B cell (primary cell): ENCODE measurements around the gene AMT. TPM values are rescaled to one million over a fixed set of nuclear protein-coding genes. Genes with fewer than 3 reads are reported as not detected.

Experiments
- ATAC-seq: fragments of 200-7000 bp; cut with Tn5 transposase; one replicate; pipeline ENCODE4 v1.10.0; 2021; ENCODE audit warnings: low read depth, mild to moderate bottlenecking, moderate number of reproducible peaks, moderate library complexity
- CTCF ChIA-PET: fragments of 350-600 bp; sonication (Branson Sonifier 250); formaldehyde crosslinking; loops from one replicate; lab custom pipeline; 2021; ENCODE audit warnings: antibody characterized with exemption, inconsistent platforms; lab: Charles Lee
- POLR2A ChIA-PET: fragments of 350-600 bp; sonication (Branson Sonifier 250); formaldehyde crosslinking; loops from one replicate; lab custom pipeline; 2021; ENCODE audit warnings: antibody characterized with exemption; lab: Charles Lee
- DNase-seq: peaks from one replicate; pipeline ENCODE4 v3.0.0; 2013
- H2AFZ ChIP-seq: 2 replicates; pipeline ENCODE4 v1.6.1; 2012; ENCODE audit warnings: mild to moderate bottlenecking, low read depth, low read length; ENCODE audit not compliant: insufficient read depth, poor library complexity, severe bottlenecking
- H3K27ac ChIP-seq, 2 donors: 1 replicate in 1 of 2; 2 replicates in 1 of 2; pipeline ENCODE4 v1.5.1; 2012 to 2013; ENCODE audit warnings: low read length in 2 of 2, mild to moderate bottlenecking in 2 of 2, moderate library complexity in 1 of 2
- H3K27me3 ChIP-seq, 4 experiments: fragments of 200-600 bp in 1 of 4; sonication (generic) in 1 of 4; replicated peaks in 1 of 4; 1 replicate in 2 of 4; 2 replicates in 2 of 4; pipeline versions ENCODE4 v1.6.1 to v1.7.0; 2013 to 2016; ENCODE audit warnings: low read length in 3 of 4, mild to moderate bottlenecking in 2 of 4, mixed read lengths in 1 of 4, moderate library complexity in 1 of 4; ENCODE audit not compliant: insufficient read depth in 4 of 4, control insufficient read depth in 3 of 4; ENCODE audit errors: control extremely low read depth in 1 of 4
- H3K36me3 ChIP-seq, 2 experiments: replicated peaks in 1 of 2; 1 replicate in 1 of 2; 2 replicates in 1 of 2; pipeline versions ENCODE4 v1.6.1 to v1.7.1; 2013; ENCODE audit warnings: low read length in 1 of 2; ENCODE audit not compliant: insufficient read depth in 2 of 2, control insufficient read depth in 1 of 2; ENCODE audit errors: control extremely low read depth in 1 of 2, extremely low read depth in 1 of 2
- H3K4me1 ChIP-seq, 2 donors: fragments of 200-600 bp in 1 of 2; sonication (generic) in 1 of 2; 1 replicate in 1 of 2; 2 replicates in 1 of 2; pipeline versions ENCODE4 v1.5.1 to v1.6.1; 2013 to 2017; ENCODE audit warnings: low read length in 2 of 2; ENCODE audit not compliant: control insufficient read depth in 2 of 2, insufficient read depth in 2 of 2
- H3K4me2 ChIP-seq: replicated peaks from 2 replicates; pipeline ENCODE3; 2012; ENCODE audit warnings: mild to moderate bottlenecking, low read depth, low read length; ENCODE audit not compliant: poor library complexity, severe bottlenecking
- H3K4me3 ChIP-seq, 5 experiments: fragments of 200-600 bp in 1 of 5; sonication (generic) in 1 of 5; 1 replicate in 3 of 5; 2 replicates in 2 of 5; pipeline versions ENCODE4 v1.5.1 to v1.7.0; 2011 to 2016; ENCODE audit warnings: low read length in 4 of 5, mild to moderate bottlenecking in 4 of 5, low read depth in 2 of 5, control low read depth in 1 of 5, moderate library complexity in 1 of 5; ENCODE audit not compliant: insufficient read depth in 1 of 5; ENCODE audit errors: control extremely low read depth in 1 of 5, extremely low read depth in 1 of 5
- H3K79me2 ChIP-seq: fragments of 200-600 bp; sonication (generic); one replicate; pipeline ENCODE4 v1.6.0; 2016; ENCODE audit warnings: low read length; ENCODE audit not compliant: control insufficient read depth, insufficient read depth
- H3K9ac ChIP-seq: fragments of 200-600 bp; sonication (generic); 2 replicates; pipeline ENCODE4 v1.6.1; 2017; ENCODE audit warnings: mild to moderate bottlenecking, low read length, moderate library complexity
- H3K9me3 ChIP-seq, 3 donors: one replicate each; pipeline versions ENCODE4 v1.6.1 to v1.7.1; 2013; ENCODE audit warnings: low read length in 2 of 3; ENCODE audit not compliant: control insufficient read depth in 2 of 3, insufficient read depth in 1 of 3; ENCODE audit errors: control extremely low read depth in 1 of 3
- H4K20me1 ChIP-seq: 2 replicates; pipeline ENCODE4 v1.6.0; 2012; ENCODE audit warnings: mild to moderate bottlenecking, low read length; ENCODE audit not compliant: insufficient read depth, control insufficient read depth, poor library complexity, severe bottlenecking
- H3K27ac Mint-ChIP-seq: one replicate; pipeline ENCODE4 v1.8.0; 2021; ENCODE audit warnings: mixed read lengths
- H3K27me3 Mint-ChIP-seq: one replicate; pipeline ENCODE4 v1.8.0; 2021; ENCODE audit warnings: mixed read lengths
- H3K4me1 Mint-ChIP-seq: one replicate; pipeline ENCODE4 v1.8.0; 2021; ENCODE audit warnings: mixed read lengths
- H3K4me3 Mint-ChIP-seq: one replicate; pipeline ENCODE4 v1.8.0; 2021; ENCODE audit warnings: mixed read lengths
- H3K9me3 Mint-ChIP-seq: one replicate; pipeline ENCODE4 v1.8.0; 2022; ENCODE audit warnings: mixed read lengths; ENCODE audit not compliant: insufficient read depth
- CTCF ChIP-seq: fragments of 200-600 bp; IDR thresholded peaks from one replicate; pipeline ENCODE4 v1.8.0; 2022; ENCODE audit warnings: antibody characterized with exemption, mild to moderate bottlenecking
- EZH2 ChIP-seq: IDR thresholded peaks from 2 replicates; pipeline ENCODE4 v1.6.1; 2012; ENCODE audit warnings: borderline replicate concordance, low read depth, mild to moderate bottlenecking, moderate library complexity, low read length; ENCODE audit not compliant: insufficient read depth, poor library complexity, severe bottlenecking
- WGBS: methylation state at CpG from one replicate; pipeline ENCODE4 v1.1.5; 2013; ENCODE audit warnings: missing lambda C conversion rate; ENCODE audit not compliant: insufficient coverage; 5-methylcytosine and 5-hydroxymethylcytosine counted together
- intact Hi-C: fragments of 100-400 bp; cut with micrococcal nuclease; formaldehyde crosslinking; loops from one replicate; pipeline ENCODE4 v1.10.0; 2022
- polyA plus RNA-seq: library from polyadenylated mRNA; depleted of rRNA; stranded (reverse); fragments of >200 nt; gene quantifications from 2 replicates; pipeline ENCODE4 v1.2.3, GENCODE V29; 2012
- total RNA-seq, 2 donors: library from RNA; stranded (reverse); fragments of 120-200 nt in 1 of 2; gene quantifications; 1 replicate in 1 of 2; 2 replicates in 1 of 2; pipeline versions ENCODE4 v1.2.3 to v1.2.4, GENCODE V29; 2013 to 2022

AMT gene
- total and polyA plus RNA-seq, 2 donors (not counting 1 experiment from before 2014, with no cell fraction given) = 14.0 to 44.0 TPM

- intact Hi-C loops = loop anchor here (1.0 to 5.0 kb wide), 6 partner anchors 17 to 318 kb away; partner anchors contain the start of genes APEH, DAG1, NICN1 and QRICH1
- Histone ChIP-seq H3K79me2 (peaks cover 69% of the 10 kb centered on the region), H3K4me3 (peak within 1 kb of the TSS; percentile 74 to 96 (median 90)), H3K9ac (peak within 1 kb of the TSS; percentile 95), H3K27ac (peak within 1 kb of the TSS; percentile 90 to 97), H4K20me1 (peaks cover 45% of the 10 kb centered on the region), H2AFZ (peak within 1 kb of the TSS; percentile 68), H3K27me3 (no peaks in the 10 kb centered on the region), H3K4me2 (peak within 1 kb of the TSS; percentile 87), H3K4me1 (peaks cover 71 to 83% of the 10 kb centered on the region in 2 donors), H3K9me3 (no peaks in the 10 kb centered on the region), H3K36me3 (peaks cover 0 to 13% of the 10 kb centered on the region in 2 experiments)
- Mint-ChIP-seq H3K4me3 (peak within 1 kb of the TSS; percentile 96), H3K27me3 (no peaks in the 10 kb centered on the region), H3K9me3 (no peaks in the 10 kb centered on the region), H3K27ac (peak within 1 kb of the TSS; percentile 96), H3K4me1 (peaks cover 74% of the 10 kb centered on the region)
- peak; percentile 77 for ATAC-seq
- ChIA-PET POLR2A (interaction anchor here (0.8 to 3.0 kb wide), 11 partner anchors 16 to 318 kb away, joined by 3 to 45 read pairs (median 6); partner anchors contain the start of genes DAG1, GPX1, NICN1 and QRICH1), CTCF (interaction anchor here (1.0 to 3.9 kb wide), 4 partner anchors 37 to 241 kb away, joined by 4 to 23 read pairs (median 10); partner anchors contain the start of genes KLHDC8B and USP4)
- WGBS = under 1% methylated on average over 62 of the region's 62 CpGs
- DNase-seq = peak; percentile 100
- TF ChIP-seq EZH2 = no peak
- TF ChIP-seq CTCF = no peak
Observed at GRCh38 chr3:49411968-49412631, 10.2 kb downstream of the AMT start, which contains the start of the genes RHOA and TCTA. Gene RHOA, minus strand, starts transcription at chr3:49411976. Its CDS starts 36,387 bp downstream, at chr3:49375589. Gene TCTA, plus strand, starts transcription at chr3:49412423. Its CDS starts 4 bp downstream, at chr3:49412427.
